ENCODE results near the gene INTS1.

- TF ChIP-seq POLR2A (IDR thresholded peaks at IDR 0.05) = no peak
- TF ChIP-seq CTCF (IDR thresholded peaks at IDR 0.05) = no peak
Observed at GRCh38 chr7:1486571-1486970, 17.6 kb downstream of the INTS1 start.

Data from testis (tissue), 2 donors.